Activated effector memory CD4-positive, alpha-beta T cell treated with anti-CD3 and anti-CD28 coated beads, Interleukin-2, amount 50 U/mL, for 16 hours (primary cell): ENCODE data around the gene ZMYM4.

Source experiments
- DNase-seq: peaks from one replicate; pipeline ENCODE4 v3.0.0-alpha.2; 2020

ZMYM4 gene

DNA sequence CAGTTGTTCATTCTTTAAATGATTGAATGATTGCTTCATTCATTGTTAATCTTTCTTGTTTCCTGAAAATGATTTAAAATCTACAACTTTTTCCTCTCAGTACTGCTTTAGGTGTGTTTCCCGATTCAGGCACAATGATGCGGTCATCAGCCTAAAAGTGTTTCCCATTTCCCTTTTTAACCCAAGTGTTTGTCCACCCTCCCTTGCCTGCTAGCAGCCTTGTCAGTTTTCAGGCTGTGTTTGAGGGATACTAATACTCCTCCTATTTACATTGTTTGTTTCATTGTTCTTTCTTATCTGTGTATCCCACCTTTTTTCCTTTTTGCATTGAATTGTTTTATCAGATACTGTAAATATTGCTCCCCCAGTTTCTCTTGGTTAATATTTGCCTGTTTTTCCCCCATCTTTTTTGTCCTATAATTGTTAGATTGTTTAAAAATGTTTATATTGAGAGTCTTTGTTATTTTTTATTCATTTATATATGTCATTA, 157.6 kb downstream of the ZMYM4 start:
- no peak for DNase-seq

GRCh38 chr1:35428360-35428759, 159.9 kb downstream of the ZMYM4 start:
- DNase-seq: no peak

DNA sequence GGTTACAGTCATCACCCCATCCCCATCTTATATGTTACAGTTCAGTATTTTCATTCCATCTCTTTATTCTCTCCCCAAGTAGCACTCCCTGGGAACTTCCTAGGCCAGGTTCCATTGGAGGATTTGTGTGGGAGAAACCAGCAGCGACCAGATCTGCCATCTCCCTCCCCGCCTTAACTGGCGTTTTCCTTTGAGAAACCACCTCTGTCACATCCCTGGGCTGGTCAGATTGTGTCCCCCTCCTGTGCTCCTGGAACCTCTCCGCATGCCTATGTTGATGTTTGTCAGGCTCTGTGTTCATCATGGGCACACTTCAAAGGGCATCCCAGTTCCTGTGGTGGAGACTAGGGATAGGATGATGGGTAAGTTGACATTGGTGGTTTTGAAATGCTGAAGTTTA, 162.3 kb downstream of the ZMYM4 start:
- DNase-seq: no peak

DNA sequence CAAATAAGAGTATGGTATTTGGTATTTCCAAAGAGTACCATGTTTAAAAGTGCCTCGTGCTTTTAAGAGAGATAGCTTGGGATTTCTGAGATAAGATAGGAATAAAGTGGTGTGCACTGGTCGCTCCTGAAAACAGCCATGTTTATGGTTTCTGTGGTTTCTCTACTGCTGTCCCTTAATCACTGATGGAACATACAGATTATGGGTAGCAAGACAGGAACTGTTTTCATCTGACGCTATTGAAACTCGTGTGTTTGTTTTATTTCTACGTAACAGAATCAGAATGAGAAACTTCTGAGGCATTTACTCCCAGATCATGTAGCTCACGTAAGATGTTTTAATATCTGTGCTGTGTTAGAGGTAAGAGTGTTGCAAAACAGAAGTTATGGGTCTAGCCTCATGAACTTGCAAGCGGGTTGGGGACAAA, 162.7 kb downstream of the ZMYM4 start:
- DNase-seq: no peak

GRCh38 chr1:35432231-35432630, 163.7 kb downstream of the ZMYM4 start:
- no peak for DNase-seq

DNA sequence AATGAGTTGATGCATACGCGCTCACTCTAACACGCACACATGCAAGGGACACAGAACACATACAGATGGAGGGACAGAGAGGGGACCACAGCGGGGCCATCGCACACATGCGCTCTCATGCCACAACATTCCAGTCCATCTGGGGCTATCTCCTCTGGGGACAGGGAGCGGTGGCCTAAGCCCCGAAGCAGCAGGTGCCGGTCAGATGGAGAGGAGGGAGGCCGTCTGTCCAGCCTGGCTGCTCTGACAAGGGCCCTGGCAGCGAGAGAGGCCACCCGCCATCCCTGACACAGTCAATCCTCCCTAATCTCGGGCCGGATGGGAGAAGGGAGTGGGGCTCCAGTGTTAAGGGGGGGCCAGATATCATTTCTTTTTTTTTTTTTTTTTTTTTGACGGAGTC, 165.2 kb downstream of the ZMYM4 start:
- DNase-seq: no peak

DNA sequence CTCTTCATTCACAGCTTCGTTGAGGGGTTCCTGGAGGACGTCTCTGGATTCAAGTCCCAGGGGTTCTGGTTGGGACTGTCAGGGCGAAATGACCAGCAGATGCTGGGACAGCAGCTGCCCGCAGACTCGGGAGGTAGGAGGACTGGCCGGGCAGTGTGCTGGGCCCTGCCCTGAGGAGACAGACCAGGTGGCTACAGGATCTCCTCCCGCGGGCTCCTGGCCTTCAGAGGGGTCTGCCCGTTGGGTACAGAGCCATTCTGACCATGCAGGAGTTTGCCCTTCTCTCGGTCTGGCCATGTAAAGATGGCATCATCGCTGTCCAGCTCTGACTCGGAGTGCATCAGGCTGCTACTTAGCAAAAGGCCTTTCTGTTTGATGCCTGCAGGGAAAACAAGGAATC, 166.2 kb downstream of the ZMYM4 start:
- DNase-seq: no peak

GRCh38 chr1:35436078-35436477, 167.6 kb downstream of the ZMYM4 start:
- DNase-seq: no peak

- DNase-seq: no peak
Measured at GRCh38 chr1:35437200-35437599, 168.7 kb downstream of the ZMYM4 start.

GRCh38 chr1:35439626-35440025, 171.1 kb downstream of the ZMYM4 start:
- DNase-seq: no peak

GRCh38 chr1:35441926-35442579, 173.5 kb downstream of the ZMYM4 start:
- no peak for DNase-seq

GRCh38 chr1:35442734-35443133, 174.2 kb downstream of the ZMYM4 start:
- DNase-seq: no peak

DNA sequence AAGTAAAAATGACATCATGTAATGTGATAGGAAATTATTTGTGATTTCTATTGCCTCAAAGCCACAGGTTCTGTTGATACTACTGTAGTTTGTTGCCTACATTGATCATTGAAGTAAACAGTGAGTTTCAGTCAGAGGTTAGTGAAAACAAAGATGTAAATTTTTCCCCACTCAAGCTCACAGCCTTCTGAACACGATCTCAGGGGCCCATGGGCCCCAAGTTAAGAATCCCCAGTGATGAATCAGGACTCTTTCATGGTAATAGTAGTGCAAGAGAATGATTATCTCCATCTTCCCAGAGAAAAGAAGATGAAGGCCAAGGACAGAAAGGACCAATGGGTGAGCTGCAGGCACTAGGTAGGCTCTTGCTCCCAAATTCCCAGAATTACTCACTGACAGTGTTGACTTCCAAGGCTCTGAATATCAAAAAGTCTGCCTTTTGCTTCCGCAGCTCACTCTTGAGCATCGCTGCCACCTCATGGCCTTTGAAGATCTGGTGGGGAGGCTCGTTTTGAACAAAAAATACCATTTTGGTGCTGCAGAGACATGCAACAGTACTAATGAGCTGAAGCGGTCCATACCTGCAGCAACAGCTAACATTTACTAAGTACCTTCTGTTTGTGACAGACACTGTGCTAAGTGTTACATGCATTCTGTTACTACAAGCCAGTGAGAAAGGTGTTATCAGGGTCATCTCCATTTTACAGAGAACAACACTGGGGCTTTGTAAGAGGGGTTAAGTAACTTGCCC, 175.4 kb downstream of the ZMYM4 start:
- no peak for DNase-seq

GRCh38 chr1:35444519-35444774, 175.9 kb downstream of the ZMYM4 start:
- no peak for DNase-seq

- no peak for DNase-seq
Measured at GRCh38 chr1:35447278-35447677, 178.8 kb downstream of the ZMYM4 start.

- DNase-seq: no peak
Measured at GRCh38 chr1:35448344-35448801, 179.9 kb downstream of the ZMYM4 start.

DNA sequence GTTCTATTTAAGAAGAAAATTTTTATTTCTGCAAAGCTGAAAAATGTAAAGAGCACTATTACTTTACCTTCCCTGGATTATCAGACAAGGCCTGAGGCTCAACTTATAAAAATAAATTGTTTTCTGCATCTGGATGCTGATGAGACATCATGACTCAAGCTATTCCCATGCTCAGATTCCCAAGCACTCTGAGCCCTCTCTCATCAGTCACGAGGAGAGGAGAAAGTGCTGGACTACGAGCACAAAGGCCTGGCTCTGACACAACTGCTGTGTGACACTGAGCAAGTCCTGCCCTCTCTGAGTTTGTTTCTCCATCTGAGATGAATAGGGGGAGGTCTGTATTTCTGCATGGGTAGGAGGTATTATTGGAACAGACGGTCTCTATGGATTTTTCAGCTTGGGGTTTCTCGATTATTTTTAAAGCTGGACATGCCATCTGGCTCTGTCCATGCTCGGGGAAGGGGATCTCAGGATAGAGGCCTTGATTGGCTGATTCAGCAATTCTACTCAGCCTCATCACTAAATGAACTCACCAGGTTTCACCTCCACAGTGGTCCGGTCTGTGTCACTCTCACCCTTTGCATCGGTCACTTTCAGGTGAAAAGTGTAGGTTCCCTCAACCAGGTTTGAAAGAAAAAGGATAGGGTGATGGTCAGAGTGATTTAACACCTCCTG, 181.0 kb downstream of the ZMYM4 start:
- no peak for DNase-seq

DNA sequence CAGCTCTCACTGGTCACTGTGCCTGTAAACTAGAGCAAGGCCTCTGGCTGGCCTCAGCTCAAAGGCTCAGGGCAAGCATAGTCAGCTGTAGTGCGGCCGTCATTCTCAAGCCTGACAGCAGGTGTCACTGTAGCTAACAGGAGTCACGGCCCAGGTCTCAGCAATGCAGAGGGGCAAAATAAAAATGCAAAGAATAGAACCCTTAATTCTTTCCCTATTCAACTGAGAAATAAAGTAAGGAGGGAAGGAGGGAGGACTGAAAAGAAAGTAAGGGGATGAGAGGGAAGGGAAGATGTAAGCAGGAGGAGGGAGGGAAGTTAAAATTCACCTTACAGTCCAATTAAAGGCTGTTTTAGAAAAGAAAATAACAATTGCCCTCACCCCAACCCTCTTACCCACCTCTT, 182.6 kb downstream of the ZMYM4 start:
- peak; percentile 91 for DNase-seq

- DNase-seq: no peak
Measured at GRCh38 chr1:35452106-35452774, 183.7 kb downstream of the ZMYM4 start.

GRCh38 chr1:35453031-35453430, 184.5 kb downstream of the ZMYM4 start:
- no peak for DNase-seq

DNA sequence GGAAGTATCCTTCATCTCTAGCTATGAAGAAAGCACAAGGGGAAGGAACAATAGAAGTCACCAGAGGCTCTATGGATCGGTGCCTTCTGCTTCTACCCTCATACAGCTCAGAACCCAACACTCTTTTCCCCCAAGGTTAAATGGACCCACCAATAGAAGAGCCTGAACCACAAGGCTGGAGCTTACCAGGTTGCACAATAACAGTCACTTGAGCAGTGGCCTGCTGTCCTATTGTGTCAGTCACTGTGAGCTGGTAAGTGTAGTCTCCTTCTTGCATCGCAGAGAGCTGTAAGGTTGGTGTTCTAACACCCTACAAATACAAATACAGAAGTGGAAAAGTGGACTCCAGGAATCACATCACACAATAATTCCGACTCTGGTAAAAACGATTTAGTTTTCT, 185.7 kb downstream of the ZMYM4 start:
- DNase-seq: no peak

GRCh38 chr1:35454616-35455015, 186.1 kb downstream of the ZMYM4 start:
- DNase-seq: no peak

DNA sequence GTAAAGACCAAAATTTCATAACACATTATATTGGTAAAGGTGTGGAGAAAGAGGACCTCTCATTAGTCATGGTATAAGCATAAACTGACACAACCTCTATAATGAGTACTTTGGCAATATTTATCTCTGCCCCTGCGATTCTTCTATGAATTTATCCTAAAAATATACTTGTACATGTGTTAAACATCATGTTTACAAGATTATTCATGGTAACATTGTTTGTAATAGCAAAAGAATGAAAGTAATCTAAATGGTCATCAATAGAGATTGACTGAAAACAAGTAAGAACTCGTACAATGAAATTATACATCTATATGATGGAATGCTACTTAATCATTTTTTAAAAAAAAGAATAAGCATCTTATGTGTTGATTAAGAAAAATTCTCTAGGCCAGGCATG, 192.3 kb downstream of the ZMYM4 start:
- DNase-seq: no peak
